Measurements from ENCODE around the gene DGKE.

DNA sequence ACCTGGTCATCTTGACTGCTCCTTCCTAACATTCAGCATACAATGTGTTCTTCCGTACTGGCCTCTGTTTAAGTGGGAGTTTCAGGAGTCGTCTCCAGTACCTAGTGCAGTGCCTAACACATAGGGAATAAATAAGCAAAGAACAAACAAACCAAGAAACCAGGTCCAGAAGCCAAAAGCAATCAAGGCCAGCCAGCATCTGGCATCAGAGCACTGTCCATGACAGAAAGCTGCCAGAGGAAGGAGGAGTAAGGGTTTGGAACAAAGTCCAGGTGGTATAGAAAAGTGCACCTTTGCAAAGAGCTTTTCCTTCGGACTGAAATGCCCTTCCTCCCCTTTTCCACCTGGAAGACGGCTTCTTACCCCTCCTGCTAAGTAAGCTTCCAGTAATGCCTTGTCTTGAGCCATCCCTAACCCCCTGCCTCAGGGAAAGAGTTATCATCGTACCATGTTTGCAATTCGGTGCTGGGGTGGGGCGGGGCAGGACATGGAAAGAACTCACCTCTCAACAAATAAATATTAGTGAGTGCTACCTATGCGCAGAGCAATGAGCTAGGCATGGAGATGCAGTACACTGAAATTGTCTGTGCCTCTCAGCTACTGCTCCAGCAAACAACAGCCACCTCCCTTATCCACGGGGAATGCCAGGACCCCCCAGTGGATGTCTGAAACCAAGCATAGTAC, 47.8 kb upstream of the DGKE start:
- TF ChIP-seq, protein P1, sequence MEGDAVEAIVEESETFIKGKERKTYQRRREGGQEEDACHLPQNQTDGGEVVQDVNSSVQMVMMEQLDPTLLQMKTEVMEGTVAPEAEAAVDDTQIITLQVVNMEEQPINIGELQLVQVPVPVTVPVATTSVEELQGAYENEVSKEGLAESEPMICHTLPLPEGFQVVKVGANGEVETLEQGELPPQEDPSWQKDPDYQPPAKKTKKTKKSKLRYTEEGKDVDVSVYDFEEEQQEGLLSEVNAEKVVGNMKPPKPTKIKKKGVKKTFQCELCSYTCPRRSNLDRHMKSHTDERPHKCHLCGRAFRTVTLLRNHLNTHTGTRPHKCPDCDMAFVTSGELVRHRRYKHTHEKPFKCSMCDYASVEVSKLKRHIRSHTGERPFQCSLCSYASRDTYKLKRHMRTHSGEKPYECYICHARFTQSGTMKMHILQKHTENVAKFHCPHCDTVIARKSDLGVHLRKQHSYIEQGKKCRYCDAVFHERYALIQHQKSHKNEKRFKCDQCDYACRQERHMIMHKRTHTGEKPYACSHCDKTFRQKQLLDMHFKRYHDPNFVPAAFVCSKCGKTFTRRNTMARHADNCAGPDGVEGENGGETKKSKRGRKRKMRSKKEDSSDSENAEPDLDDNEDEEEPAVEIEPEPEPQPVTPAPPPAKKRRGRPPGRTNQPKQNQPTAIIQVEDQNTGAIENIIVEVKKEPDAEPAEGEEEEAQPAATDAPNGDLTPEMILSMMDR (IDR thresholded peaks at IDR 0.05), result no peak
- no peak for TF ChIP-seq POLR2A (IDR thresholded peaks at IDR 0.05)
